HEK293T (cell line): ENCODE data around the gene CMKLR1.

Experiments
- ELF4 ChIP-seq: fragments of 450-650 bp; IDR thresholded peaks from 2 replicates; pipeline ENCODE4 v1.6.1; 2017; ENCODE audit warnings: antibody characterized with exemption
- FOXM1 ChIP-seq: fragments of 450-650 bp; IDR thresholded peaks from 2 replicates; pipeline ENCODE4 v1.6.1; 2017; ENCODE audit warnings: mild to moderate bottlenecking, borderline replicate concordance
- HDGF ChIP-seq: fragments of 450-650 bp; IDR thresholded peaks from 2 replicates; pipeline ENCODE4 v1.6.1; 2017; ENCODE audit warnings: antibody characterized with exemption, borderline replicate concordance
- L3MBTL2 ChIP-seq: fragments of 450-650 bp; conservative IDR thresholded peaks from 2 replicates; pipeline ENCODE4 v1.6.1; 2016; ENCODE audit warnings: mild to moderate bottlenecking
- SP1 ChIP-seq: fragments of 450-650 bp; IDR thresholded peaks from 2 replicates; pipeline ENCODE4 v1.6.1; 2017
- TARDBP ChIP-seq: fragments of 450-650 bp; IDR thresholded peaks from 2 replicates; pipeline ENCODE4 v1.6.1; 2016

DNA sequence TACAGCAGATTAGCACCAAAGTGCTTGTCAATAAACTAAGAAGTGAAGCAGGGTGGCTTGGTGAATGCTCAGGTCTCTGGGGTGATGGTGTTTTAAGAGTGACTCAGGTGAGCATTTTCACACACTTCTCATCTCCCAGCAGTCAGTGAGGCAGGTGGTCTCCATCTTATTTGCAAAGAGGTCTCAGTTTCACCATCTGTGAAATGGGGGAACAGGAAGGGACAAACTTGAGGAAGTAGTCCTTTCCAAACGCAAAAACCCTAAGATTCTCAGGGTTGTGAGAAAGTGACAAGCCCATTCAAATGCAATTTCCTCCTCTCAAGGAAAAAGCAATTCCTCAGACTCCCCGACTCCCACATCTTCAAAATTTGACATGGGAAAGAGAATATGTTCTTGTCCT lies 54.1 kb downstream of the CMKLR1 start:
- TF ChIP-seq ELF4, result no peak
- TF ChIP-seq FOXM1, result no peak
- no peak for TF ChIP-seq L3MBTL2
- TF ChIP-seq TARDBP, result no peak
- no peak for TF ChIP-seq HDGF
- TF ChIP-seq SP1, result no peak
